A549 (cell line): Measurements from ENCODE around the gene ATF6B. TPM values are rescaled to one million over a fixed set of nuclear protein-coding genes. Genes with fewer than 3 reads are reported as not detected.

Source experiments
- ATAC-seq, 2 experiments: fragments of 200-7000 bp in 1 of 2; fragments of >200 bp in 1 of 2; cut with Nextera tagmentation in 1 of 2; cut with Tn5 transposase in 1 of 2; 3 replicates each; pipeline versions ENCODE4 v1.8.0 to v1.9.1; 2018 to 2020; ENCODE audit warnings: mild to moderate bottlenecking in 1 of 2, moderate library complexity in 1 of 2
- CTCF ChIA-PET: fragments of 300-600 bp; sonication (Branson Sonifier 250); formaldehyde crosslinking; extraction: SDS; loops from one replicate; lab custom pipeline; 2021; ENCODE audit warnings: antibody characterized with exemption, inconsistent platforms; lab: Yijun Ruan, JAX
- POLR2A ChIA-PET: fragments of 350-600 bp; formaldehyde crosslinking; extraction: SDS; loops from one replicate; lab custom pipeline; 2021; ENCODE audit warnings: antibody characterized with exemption, inconsistent platforms; lab: Yijun Ruan, JAX
- DNase-seq, 2 experiments: peaks; one replicate each; pipeline versions ENCODE4 v3.0.0 to v3.0.0-alpha.2; 2011 to 2016; ENCODE audit warnings: low read depth in 1 of 2, low spot score in 1 of 2
- FAIRE-seq: peaks from 2 replicates; lab custom pipeline; 2011; peaks lifted over from hg19 to GRCh38; lab: Jason Lieb, UNC
- H3K27ac ChIP-seq, 2 experiments: fragments of >200 bp; sonication (Bioruptor Twin); formaldehyde crosslinking; 3 replicates each; pipeline ENCODE4 v1.5.1; 2016 to 2017
- H3K4me1 ChIP-seq: fragments of >200 bp; sonication (Bioruptor Twin); formaldehyde crosslinking; 3 replicates; pipeline ENCODE4 v1.6.1; 2016
- H3K4me2 ChIP-seq: fragments of >200 bp; sonication (Bioruptor Twin); formaldehyde crosslinking; 3 replicates; pipeline ENCODE4 v1.6.1; 2016
- H3K4me3 ChIP-seq: fragments of >200 bp; sonication (Bioruptor Twin); formaldehyde crosslinking; 3 replicates; pipeline ENCODE4 v1.5.1; 2016
- H3K9me3 ChIP-seq: fragments of >200 bp; sonication (Bioruptor Twin); formaldehyde crosslinking; 3 replicates; pipeline ENCODE4 v1.6.1; 2016
- CEBPB ChIP-seq, 2 experiments: fragments of >200 bp in 1 of 2; sonication (Bioruptor Twin) in 1 of 2; formaldehyde crosslinking in 1 of 2; IDR thresholded peaks; 2 replicates each; pipeline ENCODE4 v1.6.1; 2012 to 2016
- CHD4 ChIP-seq: fragments of 200-600 bp; sonication (generic); IDR thresholded peaks from 2 replicates; pipeline ENCODE4 v1.6.1; 2016; ENCODE audit warnings: antibody characterized with exemption, mild to moderate bottlenecking, borderline replicate concordance
- E2F6 ChIP-seq: IDR thresholded peaks from 2 replicates; pipeline ENCODE4 v1.6.1; 2012; ENCODE audit warnings: low read depth, borderline replicate concordance
- ELK1 ChIP-seq: fragments of 150-350 bp; IDR thresholded peaks from 2 replicates; pipeline ENCODE4 v1.6.1; 2014; ENCODE audit warnings: low read depth, mild to moderate bottlenecking, low read length
- EP300 ChIP-seq, 2 experiments: fragments of >200 bp; sonication (Bioruptor Twin); formaldehyde crosslinking; IDR thresholded peaks; 2 replicates in 1 of 2; 3 replicates in 1 of 2; pipeline ENCODE4 v1.6.1; 2016 to 2017
- ESRRA ChIP-seq: fragments of 150-350 bp; IDR thresholded peaks from 2 replicates; pipeline ENCODE4 v1.6.1; 2014; ENCODE audit warnings: mild to moderate bottlenecking, low read length, borderline replicate concordance
- FOSL2 ChIP-seq, 2 experiments: fragments of 450-650 bp in 1 of 2; fragments of >200 bp in 1 of 2; sonication (Bioruptor Twin) in 1 of 2; formaldehyde crosslinking; IDR thresholded peaks; 2 replicates each; pipeline versions ENCODE4 v1.5.0 to v1.6.1; 2016 to 2020; ENCODE audit warnings: mild to moderate bottlenecking in 1 of 2, moderate library complexity in 1 of 2
- GATA3 ChIP-seq: IDR thresholded peaks from 2 replicates; pipeline ENCODE4 v1.6.1; 2012; ENCODE audit warnings: borderline replicate concordance
- HES2 ChIP-seq: fragments of >200 bp; sonication (Bioruptor Twin); formaldehyde crosslinking; IDR thresholded peaks from 2 replicates; pipeline ENCODE4 v1.6.1; 2016
- HEYL ChIP-seq: fragments of 250-450 bp; sonication (Bioruptor Pico); IDR thresholded peaks from 2 replicates; pipeline ENCODE4 v1.8.0; 2021; ENCODE audit warnings: mild to moderate bottlenecking, moderate library complexity
- HMGXB4 ChIP-seq: fragments of 250-450 bp; sonication (Bioruptor Pico); IDR thresholded peaks from 2 replicates; pipeline ENCODE4 v1.5.0; 2021; ENCODE audit warnings: mild to moderate bottlenecking, moderate library complexity, borderline replicate concordance
- JUN ChIP-seq, 2 experiments: fragments of >200 bp; sonication (Bioruptor Twin); formaldehyde crosslinking; IDR thresholded peaks; 2 replicates in 1 of 2; 3 replicates in 1 of 2; pipeline ENCODE4 v1.6.1; 2016 to 2017
- KDM5A ChIP-seq: fragments of 200-600 bp; sonication (generic); IDR thresholded peaks from 2 replicates; pipeline ENCODE4 v1.6.1; 2016; ENCODE audit warnings: antibody characterized with exemption, mild to moderate bottlenecking
- MAFK ChIP-seq: fragments of 450-650 bp; IDR thresholded peaks from 2 replicates; pipeline ENCODE4 v1.6.1; 2014; ENCODE audit not compliant: partially characterized antibody
- MAX ChIP-seq: IDR thresholded peaks from 2 replicates; pipeline ENCODE4 v1.6.1; 2012
- MYC ChIP-seq: IDR thresholded peaks from 2 replicates; pipeline ENCODE4 v1.6.1; 2012; ENCODE audit warnings: mild to moderate bottlenecking, inconsistent platforms, low read length, improper control_type of control experiment, borderline replicate concordance
- NPAS2 ChIP-seq: fragments of 250-450 bp; sonication (Bioruptor Pico); IDR thresholded peaks from 2 replicates; pipeline ENCODE4 v1.8.0; 2022; ENCODE audit warnings: mild to moderate bottlenecking, moderate library complexity, borderline replicate concordance
- PHF8 ChIP-seq: fragments of 200-600 bp; sonication (generic); IDR thresholded peaks from 2 replicates; pipeline ENCODE4 v1.6.1; 2016; ENCODE audit warnings: low read depth, mild to moderate bottlenecking, antibody characterized with exemption, moderate library complexity, borderline replicate concordance
- POLR2A ChIP-seq: IDR thresholded peaks from 2 replicates; pipeline ENCODE4 v1.6.1; 2012; ENCODE audit warnings: mild to moderate bottlenecking, low read length
- RARB ChIP-seq: fragments of 250-450 bp; sonication (Bioruptor Pico); IDR thresholded peaks from 2 replicates; pipeline ENCODE4 v1.8.0; 2021; ENCODE audit warnings: mild to moderate bottlenecking, moderate library complexity
- SREBF2 ChIP-seq: fragments of 450-650 bp; IDR thresholded peaks from 2 replicates; pipeline ENCODE4 v1.6.1; 2014; ENCODE audit warnings: mild to moderate bottlenecking, moderate library complexity
- TP53 ChIP-seq: fragments of 250-450 bp; sonication (Bioruptor Pico); IDR thresholded peaks from 2 replicates; pipeline ENCODE4 v1.5.0; 2021; ENCODE audit warnings: mild to moderate bottlenecking, moderate library complexity
- USF2 ChIP-seq: fragments of 450-650 bp; IDR thresholded peaks from 2 replicates; pipeline ENCODE4 v1.6.1; 2014; ENCODE audit warnings: antibody characterized with exemption
- ZNF302 ChIP-seq: fragments of 250-450 bp; sonication (Bioruptor Pico); IDR thresholded peaks from 2 replicates; pipeline ENCODE4 v1.9.0; 2021; ENCODE audit warnings: inconsistent platforms, mild to moderate bottlenecking, moderate library complexity
- WGBS: methylation state at CpG from one replicate; pipeline ENCODE4 v1.1.6; 2017; ENCODE audit errors: missing lambda C conversion rate; 5-methylcytosine and 5-hydroxymethylcytosine counted together
- polyA minus RNA-seq: library from RNA; depleted of rRNA, polyadenylated mRNA; stranded (reverse); fragments of >200 nt; gene quantifications from 2 replicates; pipeline ENCODE4 v1.2.3, GENCODE V29; 2011; rRNA and poly(A)+ RNA removed
- polyA plus RNA-seq, 4 experiments: library from polyadenylated mRNA; depleted of rRNA in 3 of 4; stranded (reverse); fragments of >200 nt; fragmentation: RNase III in 1 of 4; extraction: RNeasy Plus Mini Kit Qiagen cat#74134 plus additional on column Dnase treatment in 1 of 4; gene quantifications; 2 replicates in 3 of 4; 3 replicates in 1 of 4; pipeline ENCODE4 v1.2.3, GENCODE V29; 2011 to 2017

The ATF6B gene
- polyA plus RNA-seq (2011; rRNA removed) (19.3 and 41.2 TPM in 2 replicates), polyA plus RNA-seq (2017; fragmentation: RNase III; extraction: RNeasy Plus Mini Kit Qiagen cat#74134 plus additional on column Dnase treatment) (23.1 to 33.8 TPM (median 29.0 TPM) in 3 replicates), polyA minus RNA-seq (33.9 and 48.9 TPM in 2 replicates)
- polyA plus RNA-seq (2012; cell fraction: cytosol; rRNA removed), result 25.5 and 31.9 TPM in 2 replicates
- polyA plus RNA-seq (2012; cell fraction: nucleus; rRNA removed), result 92.8 and 103 TPM in 2 replicates

GRCh38 chr6:32127717-32128592 is at the start of gene ATF6B:
Gene ATF6B (minus strand): TSS chr6:32128246. CDS start chr6:32128207, 39 bp downstream.
- FAIRE-seq (no peak), ATAC-seq (peak; percentile 94), DNase-seq (peak; percentile 98 to 99)
- ChIA-PET CTCF (interaction anchor here (1.5 to 4.8 kb wide), 5 partner anchors 9 to 70 kb away, joined by 3 to 37 read pairs (median 9); partner anchors contain the start of gene PPT2), POLR2A (interaction anchor here (0.5 to 2.7 kb wide), 13 partner anchors 9 to 856 kb away, joined by 3 to 10 read pairs (median 4); partner anchors contain the start of genes AGPAT1 and PBX2)
- peak within 1 kb of the TSS; percentile 90 to 97 for H3K27ac ChIP-seq
- WGBS, result 2% methylated on average over 37 of the region's 44 CpGs
- peak within 1 kb of the TSS; percentile 95 for H3K4me3 ChIP-seq
- peak within 1 kb of the TSS; percentile 92 for H3K4me2 ChIP-seq
- H3K9me3 ChIP-seq, result no peaks in the 10 kb centered on the region
- H3K4me1 ChIP-seq, result peaks cover 16% of the 10 kb centered on the region
- TF ChIP-seq SREBF2, result no peak
- TF ChIP-seq MAFK, result peak; percentile 68
- peak; percentile 58; the same call in 1 of the 2 replicates for TF ChIP-seq PHF8
- peak; percentile 86 for TF ChIP-seq KDM5A
- TF ChIP-seq USF2, result peak; percentile 80
- TF ChIP-seq JUN (IDR thresholded peaks at IDR 0.05), result 0 out of 5 replicates have a peak, but pooled peaks of 1 of the 2 experiments have one; percentile 21
- TF ChIP-seq MAX, result peak; percentile 21; the same call in 1 of the 2 replicates
- no peak for TF ChIP-seq NPAS2 (CRISPR knock-in tag)
- peak; percentile 33 for TF ChIP-seq POLR2A

- H3K4me1 ChIP-seq, result peaks cover 20% of the 10 kb centered on the region
- H3K27ac ChIP-seq, result peak overlapping the region; percentile 97 to 99
- H3K4me2 ChIP-seq, result peak overlapping the region; percentile 93
- CTCF ChIA-PET, result interaction anchor here (0.6 to 1.4 kb wide), 4 partner anchors 14 to 60 kb away, joined by 3 to 4 read pairs (median 4); no protein-coding TSS in a partner anchor
- DNase-seq (no peak), FAIRE-seq (no peak), ATAC-seq (peak; percentile 39 to 49)
- H3K4me3 ChIP-seq, result peak overlapping the region; percentile 100
- 1% methylated on average over 20 of the region's 20 CpGs for WGBS
- POLR2A ChIA-PET, result interaction anchor here (1.0 to 2.5 kb wide), 6 partner anchors 11 to 63 kb away, joined by 3 to 24 read pairs (median 5); partner anchors contain the start of genes FKBPL and PBX2
- H3K9me3 ChIP-seq, result no peaks in the 10 kb centered on the region
- no peak for TF ChIP-seq HES2
- no peak for TF ChIP-seq ZNF302 (CRISPR knock-in tag)
- no peak for TF ChIP-seq FOSL2 (IDR thresholded peaks at IDR 0.05)
- no peak for TF ChIP-seq FOSL2 (CRISPR knock-in tag; IDR thresholded peaks at IDR 0.05)
- 0 out of 2 replicates have a peak, but pooled peaks have one; percentile 15 for TF ChIP-seq ESRRA
- no peak for TF ChIP-seq TP53 (CRISPR knock-in tag)
- no peak for TF ChIP-seq CEBPB (IDR thresholded peaks at IDR 0.05)
- TF ChIP-seq MYC, result no peak
- peak; percentile 49 for TF ChIP-seq MAX
- no peak for TF ChIP-seq HEYL (CRISPR knock-in tag)
- TF ChIP-seq E2F6, result 0 out of 2 replicates have a peak, but pooled peaks have one; percentile 70
- TF ChIP-seq CHD4, result no peak
- TF ChIP-seq JUN (IDR thresholded peaks at IDR 0.05), result peak in 1 of 2 experiments; percentile 36; a peak in 2 of 5 replicates
- no peak for TF ChIP-seq ELK1
- no peak for TF ChIP-seq EP300 (IDR thresholded peaks at IDR 0.05)
- no peak for TF ChIP-seq USF2
- no peak for TF ChIP-seq MAFK
- no peak for TF ChIP-seq HMGXB4 (CRISPR knock-in tag)
- TF ChIP-seq GATA3, result no peak
- TF ChIP-seq RARB (CRISPR knock-in tag), result no peak
Measured at GRCh38 chr6:32177183-32177787, 49.2 kb upstream of the ATF6B start.
